H9 (cell line): Measurements from ENCODE around the gene DLD. TPM values are rescaled to one million over a fixed set of nuclear protein-coding genes. Genes with fewer than 3 reads are reported as not detected.

Source experiments
- DNase-seq: peaks from one replicate; pipeline ENCODE4 v3.0.0-alpha.2; 2017
- H2AFZ ChIP-seq: one replicate; pipeline ENCODE4 v1.6.1; 2013; ENCODE audit warnings: mild to moderate bottlenecking, low read length, control low read depth, moderate library complexity
- H2AK5ac ChIP-seq: 2 replicates; pipeline ENCODE4 v1.6.1; 2013; ENCODE audit warnings: low read length, control low read depth, mixed read lengths; ENCODE audit not compliant: insufficient read length
- H2BK120ac ChIP-seq: one replicate; pipeline ENCODE4 v1.6.1; 2013; ENCODE audit warnings: low read depth, mild to moderate bottlenecking, low read length, control low read depth, inconsistent platforms; ENCODE audit not compliant: poor library complexity, severe bottlenecking
- H2BK12ac ChIP-seq: 2 replicates; pipeline ENCODE4 v1.6.1; 2013; ENCODE audit warnings: low read length, control low read depth, mixed read lengths, low read depth; ENCODE audit not compliant: insufficient read length
- H2BK15ac ChIP-seq: 2 replicates; pipeline ENCODE4 v1.6.1; 2013; ENCODE audit warnings: low read depth, low read length, control low read depth
- H2BK20ac ChIP-seq: one replicate; pipeline ENCODE4 v1.6.1; 2013; ENCODE audit warnings: low read depth, mild to moderate bottlenecking, low read length, control low read depth, inconsistent platforms; ENCODE audit not compliant: poor library complexity, severe bottlenecking
- H2BK5ac ChIP-seq: 2 replicates; pipeline ENCODE4 v1.6.1; 2013; ENCODE audit warnings: low read length, control low read depth, mixed read lengths; ENCODE audit not compliant: insufficient read length
- H3K14ac ChIP-seq: 2 replicates; pipeline ENCODE4 v1.6.1; 2013; ENCODE audit warnings: low read length, control low read depth; ENCODE audit not compliant: insufficient read depth
- H3K18ac ChIP-seq: 2 replicates; pipeline ENCODE4 v1.6.1; 2013; ENCODE audit warnings: low read depth, mild to moderate bottlenecking, mixed read lengths, low read length, control low read depth; ENCODE audit not compliant: insufficient read length
- H3K23ac ChIP-seq: 2 replicates; pipeline ENCODE4 v1.6.1; 2013; ENCODE audit warnings: low read length, control low read depth, mixed read lengths, low read depth; ENCODE audit not compliant: insufficient read length
- H3K23me2 ChIP-seq: 2 replicates; pipeline ENCODE4 v1.6.1; 2013; ENCODE audit warnings: low read depth, mild to moderate bottlenecking, mixed read lengths, low read length, control low read depth; ENCODE audit not compliant: insufficient read length, poor library complexity, severe bottlenecking
- H3K27ac ChIP-seq: 2 replicates; pipeline ENCODE4 v1.5.1; 2013; ENCODE audit warnings: low read length, control low read depth, mixed read lengths, low read depth; ENCODE audit not compliant: insufficient read length
- H3K27me3 ChIP-seq: 2 replicates; pipeline ENCODE4 v1.6.1; 2013; ENCODE audit warnings: low read length, control low read depth, inconsistent platforms; ENCODE audit not compliant: insufficient read depth
- H3K4ac ChIP-seq: 2 replicates; pipeline ENCODE4 v1.6.1; 2013; ENCODE audit warnings: low read depth, mild to moderate bottlenecking, control low read depth, inconsistent platforms, low read length, moderate library complexity
- H3K4me1 ChIP-seq: 2 replicates; pipeline ENCODE4 v1.6.1; 2013; ENCODE audit warnings: low read length, control low read depth, inconsistent platforms; ENCODE audit not compliant: insufficient read depth
- H3K4me2 ChIP-seq: 2 replicates; pipeline ENCODE4 v1.6.1; 2013; ENCODE audit warnings: low read length, control low read depth, mixed read lengths; ENCODE audit not compliant: insufficient read length, insufficient read depth
- H3K56ac ChIP-seq: 2 replicates; pipeline ENCODE4 v1.6.1; 2013; ENCODE audit warnings: low read depth, mild to moderate bottlenecking, mixed read lengths, low read length, control low read depth; ENCODE audit not compliant: insufficient read length
- H3K79me1 ChIP-seq: 2 replicates; pipeline ENCODE4 v1.6.1; 2013; ENCODE audit warnings: low read depth, mild to moderate bottlenecking, moderate library complexity, low read length, control low read depth, inconsistent platforms; ENCODE audit not compliant: insufficient read depth, poor library complexity, severe bottlenecking
- H3K79me2 ChIP-seq: 2 replicates; pipeline ENCODE4 v1.6.1; 2013; ENCODE audit warnings: low read length, control low read depth, inconsistent platforms; ENCODE audit not compliant: insufficient read depth
- H3K9ac ChIP-seq: 2 replicates; pipeline ENCODE4 v1.6.1; 2013; ENCODE audit warnings: low read length, control low read depth, mixed read lengths; ENCODE audit not compliant: insufficient read length; ENCODE audit errors: extremely low read depth
- H3K9me3 ChIP-seq: one replicate; pipeline ENCODE4 v1.6.1; 2013; ENCODE audit warnings: low read depth, low read length, inconsistent platforms; ENCODE audit not compliant: control insufficient read depth
- H3T11ph ChIP-seq: one replicate; pipeline ENCODE4 v1.6.1; 2013; ENCODE audit warnings: mild to moderate bottlenecking, low read length, control low read depth, inconsistent platforms
- H4K20me1 ChIP-seq: one replicate; pipeline ENCODE4 v1.6.1; 2013; ENCODE audit not compliant: control insufficient read depth, insufficient read length, insufficient read depth
- H4K5ac ChIP-seq: 2 replicates; pipeline ENCODE4 v1.6.1; 2013; ENCODE audit warnings: low read depth, mild to moderate bottlenecking, mixed read lengths, low read length, control low read depth; ENCODE audit not compliant: insufficient read length
- H4K8ac ChIP-seq: replicated peaks from 2 replicates; pipeline ENCODE4 v1.6.1; 2013; ENCODE audit warnings: low read length, control low read depth, mixed read lengths, low read depth; ENCODE audit not compliant: insufficient read length
- H4K91ac ChIP-seq: 2 replicates; pipeline ENCODE4 v1.6.1; 2013; ENCODE audit warnings: low read depth, mild to moderate bottlenecking, moderate library complexity, mixed read lengths, low read length, control low read depth; ENCODE audit not compliant: insufficient read length
- H3K27ac Mint-ChIP-seq, 3 experiments: 2 replicates in 2 of 3; 3 replicates in 1 of 3; pipeline ENCODE4 v1.8.0; 2020 to 2021; ENCODE audit warnings: mixed read lengths in 3 of 3, mild to moderate bottlenecking in 1 of 3, moderate library complexity in 1 of 3
- H3K27me3 Mint-ChIP-seq: 2 replicates; pipeline ENCODE4 v1.8.0; 2021; ENCODE audit warnings: low read depth, mild to moderate bottlenecking, moderate library complexity, mixed read lengths
- H3K36me3 Mint-ChIP-seq, 3 experiments: 2 replicates in 2 of 3; 3 replicates in 1 of 3; pipeline ENCODE4 v1.8.0; 2020 to 2021; ENCODE audit warnings: low read depth in 3 of 3, mixed read lengths in 3 of 3; ENCODE audit not compliant: insufficient read depth in 1 of 3
- H3K4me1 Mint-ChIP-seq, 2 experiments: 2 replicates each; pipeline ENCODE4 v1.8.0; 2020; ENCODE audit warnings: mixed read lengths in 2 of 2
- H3K4me3 Mint-ChIP-seq, 2 experiments: 2 replicates in 1 of 2; 3 replicates in 1 of 2; pipeline ENCODE4 v1.8.0; 2020 to 2021; ENCODE audit warnings: mild to moderate bottlenecking in 2 of 2, mixed read lengths in 2 of 2, moderate library complexity in 1 of 2
- H3K9me3 Mint-ChIP-seq, 2 experiments: 2 replicates in 1 of 2; 3 replicates in 1 of 2; pipeline ENCODE4 v1.8.0; 2020; ENCODE audit warnings: mild to moderate bottlenecking in 2 of 2, mixed read lengths in 2 of 2, moderate library complexity in 1 of 2
- CTCF ChIP-seq: fragments of 200-600 bp; sonication (generic); conservative IDR thresholded peaks from 3 replicates; pipeline ENCODE4 v1.8.0; 2021; ENCODE audit warnings: antibody characterized with exemption, mild to moderate bottlenecking
- WGBS: extraction: QIAGEN DNeasy Blood & Tissue Kit; methylation state at CpG from one replicate; pipeline ENCODE4 v1.1.7; 2013; ENCODE audit warnings: missing lambda C conversion rate, low lambda C conversion rate, mixed read lengths; ENCODE audit not compliant: insufficient read length; ENCODE audit errors: extremely low coverage; 5-methylcytosine and 5-hydroxymethylcytosine counted together
- total RNA-seq: library from RNA; stranded (reverse); gene quantifications from 2 replicates; pipeline ENCODE4 v1.2.1, GENCODE V29; 2021

The DLD gene
- total RNA-seq, 1 experiment from 2014 or later = 93.7 TPM

GRCh38 chr7:107860981-107861652 lies 29.9 kb upstream of the DLD start:
- Histone ChIP-seq H3K4me1 (no peaks in the 10 kb centered on the region), H4K8ac (no peak overlapping the region), H3K79me1 (no peaks in the 10 kb centered on the region), H3K4me2 (no peak overlapping the region), H3T11ph (no peak overlapping the region), H3K4ac (no peak overlapping the region), H3K9me3 (no peaks in the 10 kb centered on the region), H4K5ac (no peak overlapping the region), H3K27ac (no peak overlapping the region), H3K18ac (no peak overlapping the region), H2BK20ac (no peak overlapping the region), H2BK5ac (no peak overlapping the region), H3K9ac (no peak overlapping the region), H2AFZ (no peak overlapping the region), H3K23me2 (no peaks in the 10 kb centered on the region), H2BK15ac (no peak overlapping the region), H3K23ac (no peak overlapping the region), H2BK12ac (no peak overlapping the region), H2AK5ac (no peak overlapping the region), H3K79me2 (no peaks in the 10 kb centered on the region), H4K20me1 (no peaks in the 10 kb centered on the region), H3K56ac (no peak overlapping the region), H4K91ac (no peak overlapping the region), H2BK120ac (no peak overlapping the region), H3K14ac (no peak overlapping the region), H3K27me3 (no peaks in the 10 kb centered on the region)
- TF ChIP-seq CTCF = no peak
- Mint-ChIP-seq H3K27me3 (peaks cover 3% of the 10 kb centered on the region; the same call in 1 of the 2 replicates), H3K4me1 (no peaks in the 10 kb centered on the region), H3K36me3 (no peaks in the 10 kb centered on the region), H3K27ac (no peak overlapping the region), H3K4me3 (no peak overlapping the region), H3K9me3 (no peaks in the 10 kb centered on the region)
- WGBS = no CpG with 5 or more reads among the region's 6 CpGs
- DNase-seq = no peak
